HG02885 (cell line): ENCODE measurements around the gene TMEM243.
"Not testable (repeated sequence)": the region's sequence is repeated elsewhere in the genome, so short reads cannot be mapped to it uniquely, and the experiment has no call there.

Experiments used
- ATAC-seq: cut with Tn5 transposase; IDR thresholded peaks from one replicate; pipeline ENCODE4 v1.9.1; 2021; ENCODE audit warnings: mild to moderate bottlenecking; ENCODE audit not compliant: unreplicated experiment, poor library complexity

The TMEM243 gene

DNA sequence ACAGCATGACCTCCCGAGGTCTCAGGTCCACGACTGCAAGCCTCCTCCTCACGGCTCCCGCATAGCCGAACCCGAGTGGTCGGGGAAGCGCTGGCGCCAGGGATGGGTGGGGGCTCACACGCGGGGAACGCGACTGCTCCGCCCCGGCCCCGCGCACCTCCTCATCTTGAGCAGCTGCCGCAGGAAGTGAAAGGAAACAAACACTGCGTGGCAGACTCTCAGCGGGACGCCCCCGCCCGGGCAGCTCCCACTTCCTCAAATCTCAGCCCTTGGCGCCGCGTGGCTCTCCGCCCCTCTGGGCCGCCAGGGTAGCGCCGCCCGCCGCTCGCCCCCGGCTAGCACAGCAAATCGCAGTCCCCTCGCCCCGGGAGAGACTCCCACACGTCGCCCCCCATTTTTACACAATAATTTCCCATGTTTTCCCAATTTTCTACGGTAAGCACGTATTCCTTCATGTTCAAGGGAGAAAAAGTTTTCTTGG is at the start of gene TMEM243:
TMEM243 (minus strand) TSS at position 188 of the 481 bp plus-strand sequence. CDS start 229 bp downstream, outside the sequence.
- peak; percentile 51 for ATAC-seq

DNA sequence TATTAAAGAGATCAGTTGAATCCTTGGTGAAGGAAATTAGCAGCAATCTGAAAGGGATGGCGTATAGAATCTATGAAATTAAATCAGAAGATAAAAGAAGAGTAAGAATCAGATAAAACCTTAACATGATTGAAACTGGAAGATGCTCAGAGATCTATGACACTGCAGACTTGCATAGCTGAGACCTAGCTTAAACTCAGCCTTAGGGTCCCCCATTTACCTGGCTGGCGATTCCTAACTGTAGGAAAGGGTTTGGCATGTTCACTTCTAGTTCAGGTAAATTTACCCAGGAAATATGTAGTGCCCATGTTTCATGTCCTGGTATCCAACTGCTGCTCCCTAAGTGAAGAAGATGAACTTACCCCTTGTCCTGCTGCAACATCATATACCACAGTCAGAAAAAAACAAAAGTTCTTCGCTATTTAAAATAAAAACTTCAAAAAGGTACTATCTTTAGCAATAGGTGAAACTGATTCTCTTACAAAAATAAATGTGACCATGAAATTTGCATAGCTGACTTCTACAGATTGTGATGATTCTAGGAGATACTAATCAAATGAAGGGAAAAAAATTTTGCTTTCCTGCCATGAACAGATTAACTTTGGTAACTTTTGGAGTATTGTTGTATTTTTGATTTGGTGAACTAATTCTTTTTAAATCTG is 47.8 kb upstream of the TMEM243 start:
- ATAC-seq = peak; percentile 90

DNA sequence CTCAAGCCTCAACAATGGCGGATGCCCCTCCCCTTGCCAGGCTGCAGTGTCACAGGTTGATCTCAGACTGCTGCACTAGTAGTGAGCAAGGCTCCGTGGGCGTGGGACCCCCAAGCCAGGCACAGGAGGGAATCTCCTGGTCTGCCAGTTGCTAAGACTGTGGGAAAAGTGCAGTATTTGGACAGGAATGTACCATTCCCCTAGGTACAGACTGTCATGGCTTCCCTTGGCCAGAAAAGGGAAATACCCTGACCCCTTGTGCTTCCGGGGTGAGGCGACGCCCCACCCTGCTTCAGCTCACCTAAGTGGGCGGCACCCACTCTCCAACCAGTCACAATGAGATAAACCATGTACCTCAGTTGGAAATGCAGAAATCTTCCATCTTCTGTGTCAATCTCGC is 44.0 kb upstream of the TMEM243 start:
- ATAC-seq = no peak

DNA sequence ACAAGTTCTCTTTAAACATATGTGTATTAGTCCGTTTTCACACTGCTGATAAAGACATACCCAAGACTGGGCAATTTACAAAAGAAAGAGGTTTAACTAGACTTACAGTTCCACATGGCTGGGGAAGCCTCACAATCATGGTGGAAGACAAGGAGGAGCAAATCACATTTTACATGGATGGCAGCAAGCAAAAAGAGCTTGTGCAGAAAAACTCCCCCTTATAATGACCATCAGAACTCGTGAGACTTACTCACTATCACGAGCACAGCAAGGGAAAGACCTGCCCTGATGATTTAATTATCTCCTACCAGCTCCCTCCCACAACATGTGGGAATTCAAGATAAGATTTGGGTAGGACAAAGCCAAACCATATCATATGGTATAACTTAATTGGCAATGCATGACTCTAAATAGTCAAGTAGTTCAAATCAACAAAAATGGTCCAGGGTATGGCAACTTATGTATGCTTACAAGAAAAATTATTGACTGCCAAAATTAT is 34.1 kb upstream of the TMEM243 start:
- ATAC-seq = no peak

DNA sequence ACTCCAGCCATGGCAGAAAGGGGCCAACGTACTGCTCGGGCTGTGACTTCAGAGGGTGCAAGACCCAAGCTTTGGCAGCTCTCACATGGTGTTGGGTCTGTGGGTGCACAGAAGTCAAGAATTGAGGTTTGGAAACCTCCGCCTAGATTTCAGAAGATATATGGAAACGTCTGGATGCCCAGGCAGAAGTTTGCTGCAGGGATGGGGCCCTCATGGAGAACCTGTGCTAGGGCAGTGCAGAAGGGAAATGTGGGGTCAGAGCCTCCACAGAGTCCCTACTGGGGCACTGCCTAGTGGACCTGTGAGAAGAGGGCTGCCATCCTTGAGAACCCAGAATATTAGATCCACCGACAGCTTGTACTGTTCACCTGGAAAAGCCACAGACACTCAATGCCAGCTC is 26.1 kb upstream of the TMEM243 start:
- not testable (repeated sequence) for ATAC-seq

DNA sequence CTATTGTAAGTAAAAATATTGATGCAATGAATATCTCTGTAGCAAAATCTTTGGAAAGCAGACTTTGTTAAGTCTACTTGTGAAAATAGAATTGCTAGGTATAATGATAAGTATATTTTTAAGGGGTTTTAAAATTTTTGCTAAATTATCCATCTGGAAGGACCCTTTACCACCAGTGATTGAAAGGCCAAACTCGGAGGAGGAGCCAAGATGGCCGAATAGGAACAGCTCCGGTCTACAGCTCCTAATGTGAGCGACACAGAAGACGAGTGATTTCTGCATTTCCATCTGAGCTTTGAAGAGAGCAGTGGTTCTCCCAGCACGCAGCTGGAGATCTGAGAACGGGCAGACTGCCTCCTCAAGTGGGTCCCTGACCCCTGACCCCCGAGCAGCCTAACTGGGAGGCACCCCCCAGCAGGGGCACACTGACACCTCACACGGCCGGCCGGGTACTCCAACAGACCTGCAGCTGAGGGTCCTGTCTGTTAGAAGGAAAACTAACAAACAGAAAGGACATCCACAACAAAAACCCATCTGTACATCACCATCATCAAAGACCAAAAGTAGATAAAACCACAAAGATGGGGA is 19.0 kb upstream of the TMEM243 start:
- ATAC-seq = not testable (repeated sequence)

DNA sequence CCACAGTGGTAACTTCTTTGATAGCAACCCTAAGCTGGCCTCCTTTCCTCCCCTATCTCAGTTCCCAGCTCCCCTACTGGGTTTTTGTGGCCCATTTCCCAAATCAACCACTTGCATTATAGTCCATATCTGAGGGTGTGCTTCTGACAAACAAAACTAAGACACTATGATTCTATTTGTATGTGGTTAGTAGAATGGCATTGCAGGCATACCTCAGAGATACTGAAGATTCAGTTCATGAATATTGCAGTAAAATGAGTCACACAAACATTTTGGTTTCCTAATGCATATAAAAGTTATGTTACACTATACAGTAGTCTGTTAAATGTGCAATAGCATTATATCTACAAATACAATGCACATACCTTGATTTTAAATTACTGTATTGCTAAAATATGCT is 15.4 kb upstream of the TMEM243 start:
- no peak for ATAC-seq

DNA sequence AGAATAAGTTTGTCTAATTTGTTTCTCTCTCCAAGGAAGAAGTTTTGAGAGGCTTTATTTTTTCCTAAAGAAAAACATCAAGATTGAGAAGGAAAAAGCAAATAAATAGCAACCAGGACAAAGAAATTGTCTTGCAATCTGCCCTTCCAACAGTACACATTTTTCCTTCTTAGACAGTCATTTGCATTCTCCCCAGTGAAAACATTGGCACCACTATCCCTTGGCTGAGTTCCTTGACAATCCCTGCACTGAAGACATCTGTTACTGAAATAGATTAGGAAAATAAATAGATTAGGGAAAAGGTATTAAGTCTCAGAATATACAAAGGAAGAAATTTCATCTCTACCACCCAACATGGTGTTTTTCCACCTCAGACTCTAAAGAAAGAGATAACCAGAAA is 12.2 kb upstream of the TMEM243 start:
- no peak for ATAC-seq

GRCh38 chr7:87231258-87231657 is 11.7 kb upstream of the TMEM243 start:
- no peak for ATAC-seq

- peak; percentile 71 for ATAC-seq
These were observed 7.0 kb upstream of the TMEM243 start for GRCh38 chr7:87226495-87226894.

DNA sequence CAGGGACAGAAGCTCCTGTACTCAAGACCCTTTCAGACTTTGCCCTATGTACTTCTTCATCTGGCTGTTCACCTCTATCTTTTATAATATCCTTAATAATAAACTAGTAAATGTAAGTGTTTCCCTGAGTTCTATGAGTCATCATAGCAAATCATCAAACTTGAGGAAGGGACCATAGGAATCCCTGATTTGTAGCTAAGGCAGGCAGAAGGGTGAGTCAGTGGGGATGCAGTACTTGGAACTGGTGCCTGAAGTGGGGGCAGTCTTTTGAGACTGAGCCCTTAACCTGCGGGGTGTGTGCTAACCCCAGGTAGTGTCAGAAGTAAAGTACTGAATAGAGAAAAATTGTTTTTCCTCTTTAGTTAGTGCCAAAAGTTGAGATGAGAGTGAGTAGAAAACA is 6.2 kb upstream of the TMEM243 start:
- no peak for ATAC-seq

- no peak for ATAC-seq
These were observed 4.1 kb upstream of the TMEM243 start for GRCh38 chr7:87223666-87224065.

DNA sequence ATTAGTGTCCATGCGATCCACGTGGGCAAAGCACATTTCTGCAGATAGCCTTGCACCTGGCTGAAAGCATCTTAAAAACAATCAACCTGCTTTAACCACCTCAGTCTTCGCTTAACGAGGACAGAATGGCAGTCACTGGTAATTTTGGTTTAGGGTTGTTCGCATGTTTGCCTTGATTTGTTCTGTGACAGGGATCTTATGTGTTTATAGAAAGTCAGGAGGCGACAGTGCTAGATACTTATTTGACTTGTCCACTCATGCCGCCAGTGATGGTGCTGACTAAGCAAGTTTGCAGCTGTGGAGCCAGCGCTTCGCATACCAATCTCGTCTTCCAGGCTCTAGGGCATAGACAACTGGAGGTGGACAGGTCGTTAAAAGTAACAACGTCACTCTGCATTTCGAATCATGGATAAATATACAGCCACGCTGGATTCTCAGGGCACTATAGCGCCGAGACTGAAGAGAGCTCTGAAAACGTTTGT is 1.2 kb upstream of the TMEM243 start:
- ATAC-seq = no peak

- ATAC-seq = peak; percentile 43
These were observed 648 bp upstream of the TMEM243 start for GRCh38 chr7:87220026-87220733.

DNA sequence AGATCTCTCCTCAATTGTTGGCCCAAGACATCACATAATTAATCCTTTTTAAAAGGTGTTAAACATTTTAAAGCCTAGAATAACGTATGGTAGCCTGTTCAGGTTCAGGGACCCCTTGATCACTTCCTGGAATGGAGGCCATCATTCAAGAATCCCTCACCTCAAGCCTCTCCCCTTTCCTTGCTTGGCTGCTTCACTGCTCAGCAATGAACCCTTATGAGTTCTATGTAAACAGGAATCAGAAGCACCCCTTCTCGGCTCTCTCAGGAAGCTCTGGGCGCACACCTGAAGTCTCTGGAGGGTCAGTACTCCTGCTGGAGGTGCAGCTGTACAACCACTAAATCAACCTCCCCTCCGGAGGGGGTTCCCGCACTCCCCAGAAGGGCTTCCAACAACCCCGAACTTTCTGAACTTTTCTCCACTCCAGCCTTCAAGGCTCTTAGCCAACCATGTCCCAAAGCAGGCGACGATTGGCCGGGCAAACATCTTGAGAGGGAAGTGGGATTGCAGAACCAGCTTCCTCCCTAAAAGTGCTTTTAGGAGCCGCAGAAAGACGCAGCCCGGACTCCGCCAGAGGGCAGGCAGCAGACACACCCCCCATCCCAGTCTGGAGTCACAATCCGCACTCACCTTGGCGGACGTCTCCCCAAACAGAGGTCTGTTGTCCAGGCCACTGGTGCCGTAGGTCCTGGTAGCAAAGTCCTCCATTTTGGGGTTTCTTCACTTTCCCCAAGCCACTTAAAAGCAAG is 562 bp downstream of the TMEM243 start:
- peak; percentile 0 for ATAC-seq

GRCh38 chr7:87217983-87218653 is 1.4 kb downstream of the TMEM243 start:
- no peak for ATAC-seq

- ATAC-seq = peak; percentile 58
These were observed 2.6 kb downstream of the TMEM243 start for GRCh38 chr7:87216701-87217508.

DNA sequence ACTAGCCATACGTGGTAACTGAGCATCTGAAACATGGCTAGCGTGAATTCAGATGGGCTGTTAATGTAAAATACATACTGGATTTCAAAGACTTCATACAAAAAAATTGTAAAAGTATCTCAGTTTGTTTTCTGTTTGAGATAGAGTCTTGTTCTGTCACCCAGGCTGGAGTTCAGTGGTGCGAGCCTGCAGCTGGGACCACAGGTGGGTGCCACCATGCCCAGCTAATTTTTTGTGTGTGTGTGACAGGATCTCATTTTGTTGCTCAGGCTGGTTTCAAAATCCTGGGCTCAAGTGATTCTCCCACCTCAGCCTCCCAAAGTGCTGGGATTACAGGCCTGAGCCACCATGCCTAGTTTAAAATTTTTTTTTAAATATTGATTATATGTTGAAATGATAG is 4.5 kb downstream of the TMEM243 start:
- ATAC-seq = no peak

DNA sequence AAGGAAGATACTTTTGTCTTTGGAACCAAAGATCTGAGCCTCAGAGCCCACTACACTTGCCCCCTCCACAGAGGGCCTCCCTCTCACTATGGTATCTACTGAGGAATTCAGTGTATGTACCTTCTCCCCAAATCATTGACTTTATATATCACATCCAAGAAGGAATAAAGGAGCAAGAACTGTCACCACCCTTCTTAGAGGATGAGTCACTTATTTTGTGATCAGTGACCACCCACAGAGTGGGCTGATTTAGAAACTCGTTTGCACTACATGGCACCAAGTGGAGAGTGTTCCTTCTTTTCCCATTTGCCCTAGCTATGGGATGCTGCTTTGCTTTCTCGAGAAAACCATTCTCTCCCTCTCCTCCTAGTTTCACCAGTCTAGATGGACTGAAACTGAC is 5.7 kb downstream of the TMEM243 start:
- no peak for ATAC-seq
